ENCODE results near the gene RAD51.
A peak's percentile ranks its signal among the peaks of the same experiment; 100 is the strongest.

The RAD51 gene

GRCh38 chr15:40770147-40770721 lies 75.3 kb downstream of the RAD51 start:
- Histone ChIP-seq H3K36me3 (ENCODE audit: insufficient read depth, low read length) (peaks cover 4% of the 10 kb centered on the region), H2AFZ (ENCODE audit: low read length) (no peak overlapping the region), H3K4me3 (ENCODE audit: low read length, poor library complexity, severe bottlenecking) (peak overlapping the region; percentile 70), H3F3A (ENCODE audit: low read depth) (peaks cover 13% of the 10 kb centered on the region), H3K4me1 (ENCODE audit: insufficient read depth, low read length, poor library complexity, severe bottlenecking) (peaks cover 59% of the 10 kb centered on the region), H3K79me2 (ENCODE audit: insufficient read depth, low read length) (peaks cover 32% of the 10 kb centered on the region), H3K27me3 (ENCODE audit: insufficient read depth, low read length, poor library complexity, severe bottlenecking) (no peaks in the 10 kb centered on the region), H3K4me2 (ENCODE audit: low read depth, low read length, poor library complexity, severe bottlenecking) (peak overlapping the region; percentile 78), H3K9ac (ENCODE audit: low read depth, low read length, poor library complexity, severe bottlenecking) (peak overlapping the region; percentile 80), H3K9me3 (ENCODE audit: insufficient read depth, low read depth, low read length) (no peaks in the 10 kb centered on the region), H4K20me1 (ENCODE audit: insufficient read depth, low read length, poor library complexity, severe bottlenecking) (peaks cover 7% of the 10 kb centered on the region), H3K9me2 (replicated peaks; ENCODE audit: low read depth, low read length) (no peaks in the 10 kb centered on the region)
- TF ChIP-seq CTCF (conservative IDR thresholded peaks at IDR 0.05; ENCODE audit: low read length) = no peak
- TF ChIP-seq EZH2phosphoT487 (IDR thresholded peaks at IDR 0.05; ENCODE audit: borderline replicate concordance) = no peak

DNA sequence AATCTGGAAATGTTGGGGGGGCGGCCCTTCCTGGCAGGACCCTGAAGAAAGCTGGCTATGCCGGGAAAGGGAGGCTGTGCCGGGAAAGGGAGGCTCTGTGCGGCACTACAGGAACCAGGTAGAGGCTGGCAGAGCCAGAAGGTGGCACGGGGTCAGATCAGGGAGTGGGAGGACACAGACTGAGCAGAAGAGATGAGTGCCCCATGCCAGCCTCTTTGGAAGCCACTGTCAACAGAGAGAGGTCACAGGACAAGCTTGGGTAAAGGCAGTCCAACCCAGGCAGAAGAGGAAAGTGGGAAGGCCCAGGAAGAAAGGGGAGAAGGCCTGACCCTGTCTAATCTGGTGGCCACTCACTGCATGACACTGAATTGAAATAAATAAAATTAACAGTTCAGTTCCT lies 76.3 kb downstream of the RAD51 start:
- TF ChIP-seq EZH2phosphoT487 (IDR thresholded peaks at IDR 0.05; ENCODE audit: borderline replicate concordance) = no peak
- H3K4me2 ChIP-seq (ENCODE audit: low read depth, low read length, poor library complexity, severe bottlenecking) = peak overlapping the region; percentile 78
- no peaks in the 10 kb centered on the region for H4K20me1 ChIP-seq (ENCODE audit: insufficient read depth, low read length, poor library complexity, severe bottlenecking)
- H3K36me3 ChIP-seq (ENCODE audit: insufficient read depth, low read length) = peaks cover 14% of the 10 kb centered on the region
- H3K9me3 ChIP-seq (ENCODE audit: insufficient read depth, low read depth, low read length) = no peaks in the 10 kb centered on the region
- H3K79me2 ChIP-seq (ENCODE audit: insufficient read depth, low read length) = peaks cover 23% of the 10 kb centered on the region; the same call in 1 of the 2 replicates
- H3K4me1 ChIP-seq (ENCODE audit: insufficient read depth, low read length, poor library complexity, severe bottlenecking) = peaks cover 50% of the 10 kb centered on the region
- H3K27me3 ChIP-seq (ENCODE audit: insufficient read depth, low read length, poor library complexity, severe bottlenecking) = no peaks in the 10 kb centered on the region
- H3K4me3 ChIP-seq (ENCODE audit: low read length, poor library complexity, severe bottlenecking) = peak overlapping the region; percentile 70
- peaks cover 13% of the 10 kb centered on the region for H3F3A ChIP-seq (ENCODE audit: low read depth)
- no peak overlapping the region for H2AFZ ChIP-seq (ENCODE audit: low read length)
- peak overlapping the region; percentile 80 for H3K9ac ChIP-seq (ENCODE audit: low read depth, low read length, poor library complexity, severe bottlenecking)
- no peaks in the 10 kb centered on the region for H3K9me2 ChIP-seq (replicated peaks; ENCODE audit: low read depth, low read length)

DNA sequence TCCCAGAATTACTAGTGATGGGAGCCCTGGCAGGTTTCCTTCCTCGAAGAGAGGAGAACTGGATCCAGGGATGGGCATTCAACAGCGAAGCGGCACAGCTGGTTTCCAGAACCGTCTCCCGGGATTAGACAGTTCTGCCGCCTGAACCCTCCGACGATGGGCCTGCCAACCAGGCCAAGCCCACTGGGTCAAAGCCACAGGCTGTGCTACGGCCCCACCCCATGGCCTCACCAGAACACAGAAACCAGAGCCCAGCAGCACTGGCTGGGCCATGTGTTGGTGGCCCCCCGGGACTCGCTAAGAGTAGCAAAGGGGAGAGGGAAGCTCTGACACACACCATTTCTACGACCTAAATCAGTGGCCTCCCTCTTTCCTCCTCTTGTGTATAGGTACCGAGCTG lies 77.0 kb downstream of the RAD51 start:
- Histone ChIP-seq H3K9me2 (replicated peaks; ENCODE audit: low read depth, low read length) (no peaks in the 10 kb centered on the region), H3F3A (ENCODE audit: low read depth) (peaks cover 13% of the 10 kb centered on the region), H3K36me3 (ENCODE audit: insufficient read depth, low read length) (peaks cover 14% of the 10 kb centered on the region), H3K4me3 (ENCODE audit: low read length, poor library complexity, severe bottlenecking) (no peak overlapping the region), H3K79me2 (ENCODE audit: insufficient read depth, low read length) (peaks cover 15% of the 10 kb centered on the region; the same call in 1 of the 2 replicates), H3K9ac (ENCODE audit: low read depth, low read length, poor library complexity, severe bottlenecking) (no peak overlapping the region), H2AFZ (ENCODE audit: low read length) (no peak overlapping the region), H3K27me3 (ENCODE audit: insufficient read depth, low read length, poor library complexity, severe bottlenecking) (no peaks in the 10 kb centered on the region), H3K4me1 (ENCODE audit: insufficient read depth, low read length, poor library complexity, severe bottlenecking) (peaks cover 43% of the 10 kb centered on the region), H3K9me3 (ENCODE audit: insufficient read depth, low read depth, low read length) (no peaks in the 10 kb centered on the region), H3K4me2 (ENCODE audit: low read depth, low read length, poor library complexity, severe bottlenecking) (no peak overlapping the region), H4K20me1 (ENCODE audit: insufficient read depth, low read length, poor library complexity, severe bottlenecking) (no peaks in the 10 kb centered on the region)
- TF ChIP-seq CTCF (conservative IDR thresholded peaks at IDR 0.05; ENCODE audit: low read length) (no peak), EZH2phosphoT487 (IDR thresholded peaks at IDR 0.05; ENCODE audit: borderline replicate concordance) (no peak)

GRCh38 chr15:40773496-40773895 lies 78.5 kb downstream of the RAD51 start:
- H3K36me3 ChIP-seq (ENCODE audit: insufficient read depth, low read length) = peaks cover 19% of the 10 kb centered on the region
- no peaks in the 10 kb centered on the region for H4K20me1 ChIP-seq (ENCODE audit: insufficient read depth, low read length, poor library complexity, severe bottlenecking)
- peaks cover 35% of the 10 kb centered on the region for H3K4me1 ChIP-seq (ENCODE audit: insufficient read depth, low read length, poor library complexity, severe bottlenecking)

More at GRCh38 chr15:40773496-40773895, 78.5 kb downstream of the RAD51 start:
- H3K79me2 ChIP-seq (ENCODE audit: insufficient read depth, low read length) = 0 out of 2 replicates have a peak, but pooled peaks cover under 1% of the 10 kb centered on the region
- H3K9ac ChIP-seq (ENCODE audit: low read depth, low read length, poor library complexity, severe bottlenecking) = no peak overlapping the region
- no peaks in the 10 kb centered on the region for H3K9me3 ChIP-seq (ENCODE audit: insufficient read depth, low read depth, low read length)
- H3K27me3 ChIP-seq (ENCODE audit: insufficient read depth, low read length, poor library complexity, severe bottlenecking) = no peaks in the 10 kb centered on the region
- no peak overlapping the region for H3K4me2 ChIP-seq (ENCODE audit: low read depth, low read length, poor library complexity, severe bottlenecking)
- no peak overlapping the region for H3K4me3 ChIP-seq (ENCODE audit: low read length, poor library complexity, severe bottlenecking)
- peaks cover 13% of the 10 kb centered on the region for H3F3A ChIP-seq (ENCODE audit: low read depth)
- TF ChIP-seq EZH2phosphoT487 (IDR thresholded peaks at IDR 0.05; ENCODE audit: borderline replicate concordance) (no peak), CTCF (conservative IDR thresholded peaks at IDR 0.05; ENCODE audit: low read length) (no peak)
- no peak overlapping the region for H2AFZ ChIP-seq (ENCODE audit: low read length)
- H3K9me2 ChIP-seq (replicated peaks; ENCODE audit: low read depth, low read length) = no peaks in the 10 kb centered on the region

Data from Loucy (cell line).